ENCODE data around the gene SLC4A5.

The SLC4A5 gene

DNA sequence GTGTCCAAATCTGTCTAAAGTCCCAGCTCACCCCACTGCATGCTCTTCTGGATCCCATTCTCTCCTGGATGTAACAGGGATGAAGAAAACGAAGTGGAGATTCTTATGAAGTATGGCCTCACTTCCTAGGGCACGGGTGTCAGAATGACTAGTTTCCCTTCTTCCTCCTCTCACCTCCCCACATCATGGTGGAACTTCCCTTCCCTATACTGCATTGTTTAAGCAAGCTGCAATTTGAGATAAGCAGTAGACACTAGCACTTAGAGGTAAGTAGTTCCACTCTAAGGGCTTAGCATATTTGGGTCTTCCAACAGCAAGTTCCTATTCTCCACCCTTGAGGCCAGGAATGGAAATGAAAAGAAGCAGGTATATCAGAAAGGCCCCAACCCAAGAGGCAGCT lies 29.7 kb downstream of the SLC4A5 start:
- no peak for DNase-seq

DNA sequence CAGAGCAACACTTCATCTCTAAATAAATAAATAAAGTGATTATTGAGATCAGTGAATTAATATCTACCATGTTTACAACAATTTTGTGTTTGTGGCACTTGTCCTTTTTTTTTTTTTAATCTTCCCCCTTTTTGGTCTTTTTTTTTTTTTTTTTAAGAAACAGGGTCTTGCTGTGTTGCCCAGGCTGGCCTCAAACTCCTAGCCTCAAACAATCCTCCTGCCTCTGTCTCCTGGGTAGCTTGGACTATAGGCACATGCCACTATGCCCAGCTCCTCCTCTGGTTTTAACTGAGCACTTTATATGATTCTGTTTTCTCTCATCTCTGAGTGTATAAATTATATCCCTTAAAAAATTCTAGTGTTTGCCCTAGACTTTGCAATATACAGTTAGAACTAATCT lies 30.3 kb downstream of the SLC4A5 start:
- no peak for DNase-seq

GRCh38 chr2:74307720-74308119 lies 35.5 kb downstream of the SLC4A5 start:
- DNase-seq, result no peak

GRCh38 chr2:74304332-74305148 lies 38.7 kb downstream of the SLC4A5 start:
- DNase-seq, result no peak

- DNase-seq, result no peak
These were observed 40.4 kb downstream of the SLC4A5 start for GRCh38 chr2:74302865-74303264.

GRCh38 chr2:74301262-74301661 lies 42.0 kb downstream of the SLC4A5 start:
- DNase-seq, result no peak

- no peak for DNase-seq
These were observed 42.7 kb downstream of the SLC4A5 start for GRCh38 chr2:74300506-74300905.

DNA sequence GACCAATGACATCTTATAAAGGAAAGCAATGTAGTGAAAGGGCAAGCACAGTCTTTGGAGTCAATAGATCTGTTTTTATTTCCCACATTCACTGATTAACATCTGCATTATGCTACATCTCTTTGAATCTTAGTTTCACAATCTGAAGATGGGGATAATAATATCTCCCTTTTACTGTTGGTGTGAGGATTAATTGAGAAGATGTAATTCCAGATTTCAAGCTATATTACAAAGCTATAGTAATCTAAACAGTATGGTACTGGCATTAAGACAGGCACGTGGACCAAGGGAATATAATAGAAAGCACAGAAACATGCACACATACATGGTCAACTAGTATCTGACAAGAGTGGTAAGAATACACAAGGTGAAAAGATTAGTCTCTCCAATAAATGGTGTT lies 45.3 kb downstream of the SLC4A5 start:
- DNase-seq, result no peak

- no peak for DNase-seq
These were observed 45.8 kb downstream of the SLC4A5 start for GRCh38 chr2:74297391-74297790.

DNA sequence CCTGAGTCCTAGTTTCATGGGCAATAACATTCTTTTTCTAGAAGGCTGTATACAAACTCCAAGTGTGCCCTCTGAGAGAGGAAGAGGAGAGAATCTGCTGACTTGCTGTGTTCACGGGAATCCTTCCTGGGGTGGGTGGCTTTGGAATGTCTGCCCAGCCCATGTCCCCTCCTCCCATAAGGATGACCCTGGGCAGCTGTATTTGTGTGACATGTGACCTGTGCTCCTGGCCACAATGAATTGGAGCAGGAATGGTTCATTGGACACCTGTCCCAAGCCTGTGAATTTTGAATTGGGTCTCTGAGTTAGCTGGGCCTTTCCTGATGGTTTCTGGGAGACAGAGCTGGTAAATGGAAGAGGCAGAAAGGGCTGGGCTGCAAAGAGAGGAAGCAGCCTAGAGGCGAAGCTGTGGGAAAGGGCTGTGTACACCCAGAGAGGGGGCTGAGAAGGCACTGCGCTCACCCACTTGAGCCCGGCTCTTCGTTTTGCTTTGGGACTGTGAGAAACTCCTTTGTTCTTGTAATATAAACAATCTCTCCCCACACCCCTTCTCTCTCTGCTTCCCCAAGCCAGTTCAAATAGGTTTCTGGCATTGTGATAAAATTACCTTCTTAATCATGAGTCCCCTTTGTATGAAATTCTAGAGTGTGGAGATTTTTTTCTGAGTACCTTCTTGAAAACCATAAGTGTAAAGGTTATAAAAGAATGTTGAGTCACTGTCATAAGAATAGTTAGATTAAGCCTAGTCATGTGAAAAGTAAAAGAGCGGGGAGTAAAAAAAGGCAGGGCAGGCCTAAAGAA lies 49.8 kb downstream of the SLC4A5 start:
- no peak for DNase-seq

DNA sequence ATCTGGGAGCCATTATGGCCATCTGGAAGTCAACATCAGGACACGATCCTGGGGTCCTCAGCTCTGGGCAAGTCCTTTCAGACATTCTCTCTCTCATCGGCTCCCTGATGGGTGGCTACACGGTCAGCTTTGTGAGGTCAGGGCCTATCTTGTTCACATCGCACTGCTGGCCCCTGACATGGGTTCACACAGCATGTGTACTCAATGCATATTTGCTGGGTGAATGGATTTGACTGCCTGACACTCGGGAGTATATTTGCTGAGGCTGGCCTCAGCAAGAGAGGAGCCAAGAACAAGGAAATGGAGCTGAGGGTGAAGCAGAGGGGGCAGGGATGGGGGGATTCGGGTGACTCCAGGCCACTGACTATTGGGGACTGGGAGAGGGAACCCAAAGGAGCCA lies 50.5 kb downstream of the SLC4A5 start:
- no peak for DNase-seq

- DNase-seq, result no peak
These were observed 51.2 kb downstream of the SLC4A5 start for GRCh38 chr2:74291886-74292621.

GRCh38 chr2:74291218-74291544 lies 52.0 kb downstream of the SLC4A5 start:
- DNase-seq, result no peak

- no peak for DNase-seq
These were observed 52.6 kb downstream of the SLC4A5 start for GRCh38 chr2:74290466-74291217.

DNA sequence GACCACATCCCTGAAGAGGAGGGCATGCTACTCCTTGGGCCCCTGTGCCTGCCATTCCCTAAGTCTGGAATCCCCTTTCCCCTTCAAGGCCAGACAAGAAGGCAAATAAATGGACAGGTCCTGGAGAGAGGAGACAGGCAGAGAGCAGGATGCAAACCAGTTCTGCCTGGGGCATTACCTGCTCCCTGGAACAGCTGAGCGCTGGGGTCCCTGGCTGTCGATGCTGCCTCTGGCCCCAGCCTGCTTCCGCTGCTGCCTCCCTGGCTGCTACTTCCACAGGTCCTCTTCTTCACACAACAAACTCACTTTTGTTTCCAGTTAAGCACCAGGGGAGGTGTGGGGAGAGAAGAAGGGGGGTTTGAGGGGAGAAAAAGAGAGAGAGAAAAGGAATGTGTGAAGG lies 53.1 kb downstream of the SLC4A5 start:
- DNase-seq, result no peak

DNA sequence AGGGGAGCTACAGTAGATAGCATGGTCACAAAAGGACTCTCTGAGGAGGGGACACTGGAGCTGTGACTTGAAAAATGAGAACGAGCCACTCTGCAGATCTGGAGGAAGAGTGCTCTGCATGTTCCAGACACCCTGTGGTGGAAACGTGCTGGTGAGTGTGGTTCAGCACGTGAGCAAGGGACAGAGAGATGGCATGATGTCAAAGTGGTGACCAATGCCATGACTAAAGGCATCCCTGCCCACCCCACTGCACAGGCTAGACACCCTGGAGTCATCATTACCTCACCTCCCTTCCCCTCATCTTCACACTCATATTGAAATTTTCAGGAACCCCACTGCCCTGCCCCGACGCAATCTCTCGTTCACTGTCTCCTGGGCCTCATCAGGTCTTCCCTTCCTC lies 56.5 kb downstream of the SLC4A5 start:
- no peak for DNase-seq

DNA sequence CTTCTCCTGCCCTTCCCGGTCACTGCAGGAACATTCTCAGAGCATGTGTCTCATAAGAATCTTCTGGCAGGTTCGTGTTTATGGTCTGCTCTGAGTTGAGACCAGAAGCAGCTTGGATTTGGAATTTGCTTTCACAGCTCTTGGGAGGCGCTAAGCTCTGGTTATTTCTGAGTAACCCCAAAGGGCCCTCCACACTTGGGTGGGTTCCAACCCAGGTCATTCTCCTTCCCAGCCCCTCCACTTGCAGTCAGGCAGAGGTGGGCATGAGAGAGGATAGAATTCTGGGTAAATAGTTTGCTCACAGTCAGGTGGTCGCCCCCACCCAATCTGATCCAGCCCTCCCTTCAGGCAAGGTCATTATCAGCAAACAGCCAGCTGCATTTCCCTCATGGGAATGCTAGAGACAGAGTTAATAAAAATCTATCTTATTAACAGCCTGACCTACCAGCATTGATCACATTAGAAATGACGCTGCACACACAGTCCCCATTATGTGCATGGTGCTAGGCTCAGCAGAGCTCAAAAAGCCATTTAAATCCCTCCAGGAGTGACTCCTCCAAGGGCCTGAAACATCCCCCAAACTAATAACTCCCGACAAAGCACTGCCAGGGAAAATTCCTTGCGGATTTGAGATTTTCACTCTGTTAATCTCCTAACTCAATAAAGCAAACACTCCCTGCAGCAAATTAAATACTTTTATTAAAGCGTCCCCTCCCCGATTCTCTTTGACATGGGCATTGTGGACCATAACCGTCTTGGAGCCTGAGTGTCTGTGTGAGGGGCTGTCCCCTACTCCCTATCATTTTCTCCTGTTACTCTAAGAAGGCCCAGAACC lies 61.9 kb downstream of the SLC4A5 start:
- no peak for DNase-seq

DNA sequence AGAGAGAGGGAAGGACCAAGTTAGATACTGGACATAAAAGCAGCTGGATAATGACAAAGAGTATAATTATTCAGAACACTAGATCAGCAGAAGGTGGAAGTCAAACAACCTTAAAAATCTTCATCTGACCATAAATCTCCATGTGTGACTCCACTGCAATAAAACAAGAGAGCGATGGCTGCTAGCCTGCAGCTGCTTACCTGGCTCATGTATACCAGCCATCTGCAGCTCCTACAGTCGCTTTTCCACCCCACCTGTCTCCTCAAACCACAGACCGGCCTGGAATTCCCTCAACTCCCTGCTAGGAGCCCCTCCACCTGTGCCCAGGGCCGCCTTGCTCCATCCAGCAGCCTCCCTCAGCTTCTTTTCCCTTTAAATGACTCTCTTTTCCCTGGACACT lies 64.5 kb downstream of the SLC4A5 start:
- DNase-seq, result no peak

DNA sequence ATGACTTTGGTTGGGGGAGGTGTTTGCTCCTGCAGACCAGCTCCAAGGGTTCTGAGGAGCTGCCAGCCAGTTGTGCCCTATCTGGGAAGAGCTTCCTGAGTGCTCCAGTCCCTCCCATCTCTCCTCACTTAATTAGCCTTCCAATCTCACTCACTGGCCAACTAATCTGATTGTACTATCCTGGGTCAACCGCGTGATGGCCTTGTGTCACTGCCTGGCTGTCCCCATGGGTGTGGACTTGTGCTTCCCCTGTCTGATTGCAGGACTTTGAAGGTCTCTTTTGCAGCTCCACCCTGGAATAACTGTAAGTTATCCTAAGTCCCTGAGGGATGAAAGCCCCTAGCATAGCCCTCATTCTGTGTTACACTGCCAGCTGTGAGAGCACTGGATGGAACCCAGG lies 65.0 kb downstream of the SLC4A5 start:
- no peak for DNase-seq

- no peak for DNase-seq
These were observed 68.0 kb downstream of the SLC4A5 start for GRCh38 chr2:74275228-74275627.

- no peak for DNase-seq
These were observed 73.5 kb downstream of the SLC4A5 start for GRCh38 chr2:74269667-74270066.

DNA sequence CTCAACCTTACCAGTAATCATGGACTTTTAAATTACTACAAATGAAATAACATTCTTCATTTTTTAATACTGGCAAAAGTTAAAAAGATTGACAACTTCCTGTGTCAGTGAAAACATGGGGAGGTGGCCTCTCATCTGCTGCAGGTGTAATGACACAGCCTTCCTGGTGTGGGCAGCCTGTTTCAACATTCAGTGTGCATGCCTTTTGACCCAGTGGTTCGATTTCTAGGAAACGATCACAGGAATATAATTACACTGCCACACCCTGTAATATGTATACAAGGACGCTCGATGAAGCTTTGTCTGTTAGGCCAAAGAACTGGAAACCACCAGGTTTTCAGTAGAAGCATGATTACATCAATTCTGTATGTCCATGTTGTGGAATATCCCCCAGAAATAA lies 76.1 kb downstream of the SLC4A5 start:
- no peak for DNase-seq
